Peyer's patch (tissue), 4 donors: ENCODE data around the gene OR10A2.

ENCODE experiments used
- CTCF ChIP-seq, 6 experiments: fragments of 450-650 bp in 4 of 6; fragments of 200-600 bp in 2 of 6; sonication (generic) in 1 of 6; IDR thresholded peaks; one replicate each; pipeline ENCODE4 v1.5.1; 2017 to 2019; ENCODE audit warnings: antibody characterized with exemption in 6 of 6, mild to moderate bottlenecking in 3 of 6, moderate library complexity in 1 of 6
- POLR2A ChIP-seq, 2 donors: fragments of 450-650 bp; IDR thresholded peaks; one replicate each; pipeline ENCODE4 v1.5.1; 2017; ENCODE audit warnings: antibody characterized with exemption in 2 of 2, mild to moderate bottlenecking in 2 of 2, moderate library complexity in 2 of 2

DNA sequence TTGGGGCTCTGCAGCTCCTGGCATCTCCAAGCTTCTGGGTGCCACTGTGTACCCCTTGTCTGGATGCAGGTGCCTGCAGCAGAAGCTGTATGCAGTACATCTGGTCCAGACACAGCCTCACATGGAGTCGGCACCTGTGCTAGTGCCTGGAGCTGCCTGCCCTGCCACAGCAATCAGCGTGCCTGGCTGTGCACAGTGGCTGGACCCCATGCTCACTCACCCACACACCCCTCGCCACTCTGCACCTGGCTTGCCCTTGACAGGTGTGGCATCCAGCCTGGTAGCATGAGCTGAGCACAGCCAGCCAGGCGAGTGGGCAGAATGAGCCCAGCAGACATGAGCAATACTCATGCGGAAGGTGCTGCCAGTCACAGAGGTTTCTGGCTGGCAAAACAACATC is 43.9 kb upstream of the OR10A2 start:
- TF ChIP-seq POLR2A (IDR thresholded peaks at IDR 0.05), result no peak
- TF ChIP-seq CTCF (IDR thresholded peaks at IDR 0.05), result no peak
